CD4-positive, alpha-beta T cell (primary cell): ENCODE data around the gene TRMT44. TPM values are rescaled to one million over a fixed set of nuclear protein-coding genes. Genes with fewer than 3 reads are reported as not detected.

Experiments
- ATAC-seq: fragments of 200-7000 bp; cut with Tn5 transposase; one replicate; pipeline ENCODE4 v1.10.0; 2022; ENCODE audit warnings: mild to moderate bottlenecking; ENCODE audit not compliant: poor library complexity
- CTCF ChIA-PET: fragments of 350-600 bp; sonication (Branson Sonifier 250); formaldehyde crosslinking; loops from one replicate; lab custom pipeline; 2021; ENCODE audit warnings: antibody characterized with exemption, inconsistent platforms; lab: Charles Lee
- POLR2A ChIA-PET: fragments of 350-600 bp; sonication (Branson Sonifier 250); formaldehyde crosslinking; loops from one replicate; lab custom pipeline; 2021; ENCODE audit warnings: antibody characterized with exemption, inconsistent platforms; lab: Charles Lee
- DNase-seq, 14 experiments: peaks; one replicate each; pipeline ENCODE4 v3.0.0-alpha.2; 2013 to 2020; ENCODE audit warnings: mixed read lengths in 2 of 14
- H3K27ac ChIP-seq, 2 donors: one replicate each; pipeline versions ENCODE4 v1.5.1 to v1.7.0; 2013; ENCODE audit warnings: low read length in 2 of 2, low read depth in 1 of 2, mild to moderate bottlenecking in 1 of 2
- H3K27me3 ChIP-seq, 2 experiments: 1 replicate in 1 of 2; 2 replicates in 1 of 2; pipeline versions ENCODE4 v1.6.1 to v1.7.0; 2013; ENCODE audit warnings: low read length in 2 of 2, control low read depth in 1 of 2, mild to moderate bottlenecking in 1 of 2, moderate library complexity in 1 of 2; ENCODE audit not compliant: insufficient read depth in 2 of 2, control insufficient read depth in 1 of 2
- H3K36me3 ChIP-seq: one replicate; pipeline ENCODE4 v1.6.1; 2013; ENCODE audit warnings: low read length, control low read depth; ENCODE audit not compliant: insufficient read depth
- H3K4me1 ChIP-seq: one replicate; pipeline ENCODE4 v1.6.1; 2013; ENCODE audit warnings: low read length, control low read depth; ENCODE audit not compliant: insufficient read depth
- H3K4me3 ChIP-seq: one replicate; pipeline ENCODE4 v1.5.1; 2013; ENCODE audit warnings: mild to moderate bottlenecking, low read length, moderate library complexity
- H3K9me3 ChIP-seq, 2 experiments: 1 replicate in 1 of 2; 2 replicates in 1 of 2; pipeline versions ENCODE4 v1.6.1 to v1.7.0; 2013; ENCODE audit warnings: low read length in 2 of 2, mild to moderate bottlenecking in 2 of 2, control low read depth in 1 of 2, moderate library complexity in 1 of 2; ENCODE audit not compliant: control insufficient read depth in 1 of 2, insufficient read depth in 1 of 2
- H3K27ac Mint-ChIP-seq: one replicate; pipeline ENCODE4 v1.8.0; 2020; ENCODE audit warnings: mixed read lengths
- H3K27me3 Mint-ChIP-seq: one replicate; pipeline ENCODE4 v1.8.0; 2021; ENCODE audit warnings: mixed read lengths
- H3K36me3 Mint-ChIP-seq: one replicate; pipeline ENCODE4 v1.8.0; 2021; ENCODE audit warnings: low read depth, mixed read lengths
- H3K4me1 Mint-ChIP-seq: one replicate; pipeline ENCODE4 v1.8.0; 2021; ENCODE audit warnings: low read depth, mixed read lengths
- H3K4me3 Mint-ChIP-seq: one replicate; pipeline ENCODE4 v1.8.0; 2020; ENCODE audit warnings: mild to moderate bottlenecking, mixed read lengths
- H3K9me3 Mint-ChIP-seq: one replicate; pipeline ENCODE4 v1.8.0; 2020; ENCODE audit warnings: mixed read lengths
- CTCF ChIP-seq: fragments of 200-600 bp; IDR thresholded peaks from one replicate; pipeline ENCODE4 v1.8.0; 2022; ENCODE audit warnings: antibody characterized with exemption, mild to moderate bottlenecking
- intact Hi-C, 2 experiments: fragments of 100-400 bp; cut with DNase I in 1 of 2; cut with micrococcal nuclease in 1 of 2; formaldehyde crosslinking; loops; one replicate each; pipeline versions ENCODE4 v1.15.1 to v1.9.0; 2023 to 2025; cut with DNase I, micrococcal nuclease
- total RNA-seq, 174 experiments: library from RNA in 2 of 174; stranded (reverse) in 2 of 174; gene quantifications; one replicate each; pipeline ENCODE4 v1.2.3 and lab custom pipeline; 2021 to 2026

Gene TRMT44
- total RNA-seq, 2 experiments from 2014 or later = 25.6 to 29.2 TPM

GRCh38 chr4:8494218-8494617, 53.6 kb downstream of the TRMT44 start:
- Mint-ChIP-seq H3K9me3 (peaks cover 5% of the 10 kb centered on the region), H3K27me3 (no peaks in the 10 kb centered on the region), H3K4me1 (no peaks in the 10 kb centered on the region), H3K4me3 (no peak overlapping the region), H3K36me3 (peaks cover 7% of the 10 kb centered on the region), H3K27ac (no peak overlapping the region)
- Histone ChIP-seq H3K4me1 (no peaks in the 10 kb centered on the region), H3K36me3 (no peaks in the 10 kb centered on the region), H3K27ac (no peak overlapping the region), H3K27me3 (no peaks in the 10 kb centered on the region), H3K9me3 (peaks cover 9 to 34% of the 10 kb centered on the region in 2 experiments), H3K4me3 (no peak overlapping the region)
- DNase-seq (no peak), ATAC-seq (no peak)
- TF ChIP-seq CTCF = no peak
- CTCF ChIA-PET = no interaction called here
- intact Hi-C loops = no loop called here
- POLR2A ChIA-PET = no interaction called here

GRCh38 chr4:8494983-8495548, 54.5 kb downstream of the TRMT44 start:
- no peaks in the 10 kb centered on the region for H3K4me1 ChIP-seq
- H3K9me3 ChIP-seq = peaks cover 9 to 34% of the 10 kb centered on the region in 2 experiments
- ATAC-seq (no peak), DNase-seq (no peak)
- H3K9me3 Mint-ChIP-seq = peaks cover 5% of the 10 kb centered on the region
- H3K27ac ChIP-seq = no peak overlapping the region
- no peaks in the 10 kb centered on the region for H3K27me3 Mint-ChIP-seq
- H3K36me3 ChIP-seq = no peaks in the 10 kb centered on the region
- intact Hi-C loops = no loop called here
- CTCF ChIA-PET = no interaction called here
- no peak overlapping the region for H3K27ac Mint-ChIP-seq
- no peak overlapping the region for H3K4me3 ChIP-seq
- no peak for TF ChIP-seq CTCF
- H3K27me3 ChIP-seq = no peaks in the 10 kb centered on the region
- no peaks in the 10 kb centered on the region for H3K4me1 Mint-ChIP-seq
- H3K36me3 Mint-ChIP-seq = peaks cover 7% of the 10 kb centered on the region
- H3K4me3 Mint-ChIP-seq = no peak overlapping the region
- POLR2A ChIA-PET = no interaction called here

GRCh38 chr4:8495803-8496202, 55.2 kb downstream of the TRMT44 start:
- no peaks in the 10 kb centered on the region for H3K36me3 ChIP-seq
- no peaks in the 10 kb centered on the region for H3K27me3 Mint-ChIP-seq
- no peak overlapping the region for H3K27ac Mint-ChIP-seq
- peaks cover 7% of the 10 kb centered on the region for H3K36me3 Mint-ChIP-seq
- ATAC-seq = no peak
- H3K4me3 Mint-ChIP-seq = no peak overlapping the region
- no peak overlapping the region for H3K4me3 ChIP-seq
- no peaks in the 10 kb centered on the region for H3K4me1 ChIP-seq
- no peaks in the 10 kb centered on the region for H3K27me3 ChIP-seq
- DNase-seq = no peak
- H3K4me1 Mint-ChIP-seq = no peaks in the 10 kb centered on the region
- no peak overlapping the region for H3K27ac ChIP-seq
- intact Hi-C loops = no loop called here
- ChIA-PET CTCF (no interaction called here), POLR2A (no interaction called here)
- TF ChIP-seq CTCF = no peak
- peaks cover 9 to 36% of the 10 kb centered on the region in 2 experiments for H3K9me3 ChIP-seq
- H3K9me3 Mint-ChIP-seq = peaks cover 5% of the 10 kb centered on the region
